Thyroid gland (tissue), 4 donors: Measurements from ENCODE around the gene ZNF641.

Experiments
- POLR2A ChIP-seq, 2 donors: fragments of 450-650 bp; IDR thresholded peaks; one replicate each; pipeline ENCODE4 v1.6.1; 2017; ENCODE audit warnings: antibody characterized with exemption in 2 of 2, mild to moderate bottlenecking in 2 of 2, moderate library complexity in 1 of 2
- TF ChIP-seq, protein P1 (sequence below), 6 experiments: fragments of 200-600 bp in 3 of 6; fragments of 450-650 bp in 3 of 6; sonication (generic) in 3 of 6; IDR thresholded peaks; one replicate each; pipeline ENCODE4 v1.5.1; 2016 to 2019; ENCODE audit warnings: antibody characterized with exemption in 6 of 6, mild to moderate bottlenecking in 2 of 6, inconsistent platforms in 1 of 6, moderate library complexity in 1 of 6

GRCh38 chr12:48334808-48335207 is 15.9 kb downstream of the ZNF641 start:
- TF ChIP-seq, protein P1, sequence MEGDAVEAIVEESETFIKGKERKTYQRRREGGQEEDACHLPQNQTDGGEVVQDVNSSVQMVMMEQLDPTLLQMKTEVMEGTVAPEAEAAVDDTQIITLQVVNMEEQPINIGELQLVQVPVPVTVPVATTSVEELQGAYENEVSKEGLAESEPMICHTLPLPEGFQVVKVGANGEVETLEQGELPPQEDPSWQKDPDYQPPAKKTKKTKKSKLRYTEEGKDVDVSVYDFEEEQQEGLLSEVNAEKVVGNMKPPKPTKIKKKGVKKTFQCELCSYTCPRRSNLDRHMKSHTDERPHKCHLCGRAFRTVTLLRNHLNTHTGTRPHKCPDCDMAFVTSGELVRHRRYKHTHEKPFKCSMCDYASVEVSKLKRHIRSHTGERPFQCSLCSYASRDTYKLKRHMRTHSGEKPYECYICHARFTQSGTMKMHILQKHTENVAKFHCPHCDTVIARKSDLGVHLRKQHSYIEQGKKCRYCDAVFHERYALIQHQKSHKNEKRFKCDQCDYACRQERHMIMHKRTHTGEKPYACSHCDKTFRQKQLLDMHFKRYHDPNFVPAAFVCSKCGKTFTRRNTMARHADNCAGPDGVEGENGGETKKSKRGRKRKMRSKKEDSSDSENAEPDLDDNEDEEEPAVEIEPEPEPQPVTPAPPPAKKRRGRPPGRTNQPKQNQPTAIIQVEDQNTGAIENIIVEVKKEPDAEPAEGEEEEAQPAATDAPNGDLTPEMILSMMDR (IDR thresholded peaks at IDR 0.05), result no peak
- TF ChIP-seq POLR2A (IDR thresholded peaks at IDR 0.05), result no peak
